ENCODE results near the gene CD300LG. TPM values are rescaled to one million over a fixed set of nuclear protein-coding genes. Genes with fewer than 3 reads are reported as not detected.

Gene CD300LG
- total and polyA plus RNA-seq, 8 donors = 0.29 to 3.7 (median 0.92) TPM; not detected in 1

DNA sequence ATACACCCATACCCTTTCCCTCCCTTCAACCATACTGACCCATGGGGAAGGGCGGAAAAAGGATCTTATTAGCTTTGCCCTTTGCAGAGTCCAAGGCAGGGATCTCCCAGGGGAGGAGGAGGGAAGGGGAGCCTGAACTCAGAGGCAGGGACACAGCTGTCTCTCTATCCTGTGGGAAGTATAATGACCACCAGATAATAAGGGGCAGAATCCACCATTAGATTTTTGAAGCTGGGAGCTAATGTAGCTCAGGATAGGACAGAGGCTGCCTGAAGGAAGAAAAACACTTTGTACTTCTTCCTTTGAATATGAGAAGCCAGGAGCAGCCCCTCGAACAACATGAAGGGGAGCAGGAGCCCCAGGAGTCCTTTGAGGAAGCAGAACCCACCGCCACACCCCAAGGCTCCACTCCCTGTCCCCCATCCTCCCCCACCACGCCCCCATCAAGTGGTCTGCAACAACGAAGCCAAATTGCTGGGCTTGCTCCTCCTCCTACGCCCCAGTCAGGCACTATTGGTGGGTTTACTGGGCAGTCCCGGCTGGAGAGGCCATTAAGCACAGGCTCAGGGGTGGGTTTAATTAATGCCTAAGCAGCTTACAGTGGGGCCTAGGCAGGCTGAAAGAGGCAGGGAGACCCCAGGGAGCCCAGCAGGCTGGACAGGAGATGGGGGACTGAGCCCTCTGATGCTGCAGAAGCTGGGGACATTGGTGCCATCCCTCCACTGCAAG, 55.0 kb downstream of the CD300LG start:
- H3K27ac ChIP-seq = no peak overlapping the region
- TF ChIP-seq POLR2A (IDR thresholded peaks at IDR 0.05) = no peak
- no peaks in the 10 kb centered on the region for H3K9me3 ChIP-seq
- H3K4me3 ChIP-seq = no peak overlapping the region
- DNase-seq = no peak
- H3K4me1 ChIP-seq = peaks cover 27 to 38% (median 34%) of the 10 kb centered on the region in 4 donors
- 61 to 83% (median 67%) methylated on average over 4 to 7 of the region's 7 CpGs for WGBS, 5 donors
- H3K27me3 ChIP-seq = peaks cover 0 to 25% (median 18%) of the 10 kb centered on the region in 3 donors
- peaks cover 0 to 1% (median 0%) of the 10 kb centered on the region in 4 donors for H3K36me3 ChIP-seq
- intact Hi-C loops (cut with DNase I; ENCODE audit: low total_unique reads) = no loop called here

DNA sequence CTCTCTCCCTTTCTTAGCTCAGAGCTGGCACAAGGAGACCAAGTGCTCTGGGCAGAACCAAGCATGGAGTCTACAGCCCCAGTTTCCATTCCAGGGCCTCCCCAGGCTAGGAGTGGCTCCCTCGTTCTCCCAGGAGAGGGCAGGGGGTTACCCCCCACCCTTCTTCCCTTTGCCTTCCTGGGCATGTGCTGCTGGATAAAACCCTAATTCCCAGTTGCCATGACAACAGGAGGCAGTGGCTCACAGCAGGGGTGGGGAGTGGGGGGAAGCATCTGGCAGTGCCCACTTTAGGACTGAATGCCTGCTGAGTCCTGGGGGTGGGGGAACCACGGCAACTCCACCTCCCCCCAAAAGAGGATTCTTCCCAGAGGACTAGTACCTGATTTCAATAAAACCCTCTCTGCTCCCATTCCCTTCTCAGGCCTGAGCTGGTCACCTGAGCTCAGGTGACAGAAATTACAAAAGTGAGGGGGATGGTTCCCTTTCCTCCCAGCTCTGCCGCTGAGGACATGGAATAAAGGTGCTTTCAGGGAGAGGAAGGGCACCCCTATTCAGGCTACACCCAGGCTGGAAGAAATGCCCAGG, 58.5 kb downstream of the CD300LG start:
- peaks cover 36 to 45% (median 42%) of the 10 kb centered on the region in 4 donors for H3K4me1 ChIP-seq
- no peaks in the 10 kb centered on the region for H3K9me3 ChIP-seq
- peaks cover 0 to 50% (median 32%) of the 10 kb centered on the region in 3 donors for H3K27me3 ChIP-seq
- peak overlapping the region in 4 of 5 donors; percentile 87 to 90 (median 88) for H3K27ac ChIP-seq
- peak overlapping the region; percentile 71 to 81 (median 76) for H3K4me3 ChIP-seq
- TF ChIP-seq, protein P1, sequence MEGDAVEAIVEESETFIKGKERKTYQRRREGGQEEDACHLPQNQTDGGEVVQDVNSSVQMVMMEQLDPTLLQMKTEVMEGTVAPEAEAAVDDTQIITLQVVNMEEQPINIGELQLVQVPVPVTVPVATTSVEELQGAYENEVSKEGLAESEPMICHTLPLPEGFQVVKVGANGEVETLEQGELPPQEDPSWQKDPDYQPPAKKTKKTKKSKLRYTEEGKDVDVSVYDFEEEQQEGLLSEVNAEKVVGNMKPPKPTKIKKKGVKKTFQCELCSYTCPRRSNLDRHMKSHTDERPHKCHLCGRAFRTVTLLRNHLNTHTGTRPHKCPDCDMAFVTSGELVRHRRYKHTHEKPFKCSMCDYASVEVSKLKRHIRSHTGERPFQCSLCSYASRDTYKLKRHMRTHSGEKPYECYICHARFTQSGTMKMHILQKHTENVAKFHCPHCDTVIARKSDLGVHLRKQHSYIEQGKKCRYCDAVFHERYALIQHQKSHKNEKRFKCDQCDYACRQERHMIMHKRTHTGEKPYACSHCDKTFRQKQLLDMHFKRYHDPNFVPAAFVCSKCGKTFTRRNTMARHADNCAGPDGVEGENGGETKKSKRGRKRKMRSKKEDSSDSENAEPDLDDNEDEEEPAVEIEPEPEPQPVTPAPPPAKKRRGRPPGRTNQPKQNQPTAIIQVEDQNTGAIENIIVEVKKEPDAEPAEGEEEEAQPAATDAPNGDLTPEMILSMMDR (IDR thresholded peaks at IDR 0.05) = no peak
- TF ChIP-seq POLR2A (IDR thresholded peaks at IDR 0.05) (no peak), POLR2AphosphoS5 (IDR thresholded peaks at IDR 0.05) (no peak), EP300 (IDR thresholded peaks at IDR 0.05) (no peak)
- WGBS, 5 donors = 30 to 56% (median 49%) methylated on average over 3 of the region's 3 CpGs
- intact Hi-C loops (cut with DNase I; ENCODE audit: low total_unique reads) = no loop called here
- DNase-seq = peak in 1 of 2 donors; percentile 29
- no peaks in the 10 kb centered on the region for H3K36me3 ChIP-seq

DNA sequence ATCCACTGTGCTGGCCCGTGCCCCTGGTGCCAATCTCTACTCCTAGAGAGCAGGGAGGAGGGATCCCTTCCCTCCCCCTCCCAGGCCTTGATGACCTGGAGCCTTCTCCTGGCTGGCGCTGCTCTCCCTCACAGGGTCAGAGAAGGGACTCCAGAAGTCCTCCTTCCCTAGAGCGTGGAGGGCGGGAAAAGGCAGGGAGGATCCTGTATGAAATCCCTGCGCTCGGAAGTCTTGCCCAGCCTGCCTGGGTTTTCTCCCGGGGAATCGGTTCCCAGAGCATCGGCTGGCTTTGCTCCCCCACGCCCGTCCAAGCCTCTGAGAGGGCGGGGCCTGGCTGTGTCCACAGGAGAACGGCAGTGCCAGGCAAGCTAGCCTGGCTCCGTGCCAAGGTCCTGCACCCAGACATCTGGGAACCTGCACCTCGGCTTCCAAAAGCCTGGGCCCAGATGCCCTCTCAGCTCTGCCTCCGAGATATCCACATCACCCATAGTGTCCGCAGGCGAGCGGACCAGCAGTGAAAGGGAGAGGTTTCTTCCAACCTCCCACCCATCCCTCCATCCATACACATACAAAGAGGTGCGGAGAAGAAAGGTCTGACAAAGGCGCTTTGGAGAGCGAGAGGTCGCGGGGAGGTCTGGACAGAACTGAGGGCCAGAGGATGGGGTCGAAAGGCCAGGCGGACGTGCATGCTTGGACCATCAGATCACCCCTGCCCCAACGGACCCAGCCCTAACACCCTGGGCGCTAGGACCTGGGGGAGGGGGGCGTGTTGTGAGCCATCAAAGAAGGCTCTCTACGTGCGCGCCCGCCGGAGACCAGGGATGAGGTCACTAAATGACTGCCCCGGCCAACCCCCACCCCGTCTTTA, 59.2 kb downstream of the CD300LG start:
- Histone ChIP-seq H3K36me3 (no peaks in the 10 kb centered on the region), H3K27me3 (peaks cover 0 to 50% (median 32%) of the 10 kb centered on the region in 3 donors), H3K4me1 (peaks cover 31 to 38% (median 35%) of the 10 kb centered on the region in 4 donors), H3K4me3 (peak overlapping the region; percentile 71 to 81 (median 76)), H3K9me3 (no peaks in the 10 kb centered on the region), H3K27ac (peak overlapping the region in 4 of 5 donors; percentile 87 to 90 (median 88))
- 0 to 5% (median 3%) methylated on average over 3 to 37 of the region's 37 CpGs for WGBS, 5 donors
- intact Hi-C loops (cut with DNase I; ENCODE audit: low total_unique reads) = no loop called here
- TF ChIP-seq POLR2AphosphoS5 (IDR thresholded peaks at IDR 0.05) = peak in 1 of 3 donors; percentile 12
- TF ChIP-seq EP300 (IDR thresholded peaks at IDR 0.05) = no peak
- peak; percentile 74 to 93 for DNase-seq

DNA sequence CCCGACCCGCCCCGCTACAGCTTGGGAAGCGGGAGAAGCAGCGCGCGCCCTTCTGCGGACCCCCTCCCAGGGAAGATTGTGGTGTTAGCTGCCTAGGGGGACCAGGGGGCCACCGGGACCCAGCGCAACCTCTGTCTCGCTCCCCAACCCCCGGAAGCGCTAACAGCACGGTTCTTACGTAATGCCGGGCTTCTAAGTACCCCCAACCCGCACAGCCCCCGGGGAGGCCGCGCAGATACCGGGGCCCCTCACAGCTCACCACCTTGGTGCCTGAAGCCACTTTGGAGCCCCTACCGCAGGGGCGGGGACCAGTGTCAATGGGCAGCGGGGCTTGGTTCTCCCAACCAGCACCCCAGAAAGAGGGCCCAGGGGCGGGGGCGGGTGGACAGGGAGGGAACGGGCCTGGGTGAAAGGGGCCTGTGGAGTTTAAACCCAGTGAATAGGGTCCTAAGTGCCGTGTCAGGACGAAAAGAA, 60.0 kb downstream of the CD300LG start:
- H3K36me3 ChIP-seq = no peaks in the 10 kb centered on the region
- intact Hi-C loops (cut with DNase I; ENCODE audit: low total_unique reads) = no loop called here
- 0 to 4% (median 2%) methylated on average over 19 to 29 of the region's 29 CpGs for WGBS, 5 donors
- H3K27ac ChIP-seq = peak overlapping the region; percentile 71 to 90 (median 88)
- H3K4me3 ChIP-seq = peak overlapping the region; percentile 71 to 81 (median 76)
- peaks cover 31 to 36% (median 34%) of the 10 kb centered on the region in 4 donors for H3K4me1 ChIP-seq
- TF ChIP-seq EP300 (IDR thresholded peaks at IDR 0.05) (no peak), POLR2A (IDR thresholded peaks at IDR 0.05) (no peak), POLR2AphosphoS5 (IDR thresholded peaks at IDR 0.05) (no peak)
- TF ChIP-seq, protein P1 (IDR thresholded peaks at IDR 0.05) = no peak
- DNase-seq = peak in 1 of 2 donors; percentile 60
- H3K27me3 ChIP-seq = peaks cover 0 to 50% (median 32%) of the 10 kb centered on the region in 3 donors
- no peaks in the 10 kb centered on the region for H3K9me3 ChIP-seq

All from stomach (tissue), 9 donors.